Upper lobe of left lung (tissue), 4 donors: Measurements from ENCODE around the gene NVL.

Experiments
- CTCF ChIP-seq, 6 experiments: fragments of 450-650 bp in 4 of 6; fragments of 200-600 bp in 2 of 6; sonication (generic) in 2 of 6; IDR thresholded peaks; one replicate each; pipeline ENCODE4 v1.5.1; 2016 to 2019; ENCODE audit warnings: antibody characterized with exemption in 6 of 6
- EP300 ChIP-seq, 4 donors: sonication (generic); formaldehyde crosslinking; IDR thresholded peaks; one replicate each; pipeline ENCODE4 v1.5.1; 2017; ENCODE audit warnings: antibody characterized with exemption in 4 of 4, control low read depth in 2 of 4
- POLR2A ChIP-seq, 4 donors: fragments of 450-650 bp; IDR thresholded peaks; one replicate each; pipeline ENCODE4 v1.5.1; 2016 to 2017; ENCODE audit warnings: antibody characterized with exemption in 4 of 4, mild to moderate bottlenecking in 2 of 4
- POLR2AphosphoS5 ChIP-seq, 2 donors: sonication (generic); formaldehyde crosslinking; IDR thresholded peaks; one replicate each; pipeline ENCODE4 v1.5.1; 2017; ENCODE audit warnings: antibody characterized with exemption in 2 of 2

- TF ChIP-seq POLR2AphosphoS5 (IDR thresholded peaks at IDR 0.05) (no peak), CTCF (IDR thresholded peaks at IDR 0.05) (no peak), POLR2A (IDR thresholded peaks at IDR 0.05) (no peak), EP300 (IDR thresholded peaks at IDR 0.05) (no peak)
Observed at GRCh38 chr1:224329484-224329841, 509 bp downstream of the NVL start.
